Mammary epithelial cell (primary cell): ENCODE results near the gene DDX10.

ENCODE experiments used
- EZH2 ChIP-seq: IDR thresholded peaks from 2 replicates; pipeline ENCODE4 v1.6.1; 2012; ENCODE audit warnings: low read length, inconsistent platforms, borderline replicate concordance
- TF ChIP-seq, protein P1 (sequence below), 2 donors: IDR thresholded peaks in 1 of 2; conservative IDR thresholded peaks in 1 of 2; 2 replicates each; pipeline ENCODE4 v1.5.1; 2011 to 2012; ENCODE audit warnings: inconsistent platforms in 2 of 2, low read length in 2 of 2, mild to moderate bottlenecking in 2 of 2, control low read depth in 1 of 2, low read depth in 1 of 2; ENCODE audit not compliant: insufficient read depth in 1 of 2; ENCODE audit errors: extremely low read depth in 1 of 2

DNA sequence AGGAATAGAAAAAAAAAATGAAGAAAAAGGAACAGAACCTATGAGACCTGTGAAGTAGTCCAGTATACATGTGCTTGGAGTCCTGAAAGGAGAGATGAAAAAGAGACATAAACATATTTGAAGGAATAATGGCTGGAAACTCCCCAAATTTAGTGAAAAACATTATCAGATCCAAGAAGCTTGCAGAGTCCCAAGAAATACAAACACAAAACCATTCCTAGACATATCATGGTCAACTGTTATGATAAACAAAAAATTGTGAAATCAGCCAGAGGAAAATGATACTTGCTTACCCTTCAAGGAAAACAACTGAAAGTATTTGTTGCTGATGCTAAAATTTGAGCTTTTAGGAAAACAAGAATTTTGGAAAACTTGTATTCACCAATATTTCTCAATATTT is 250.1 kb downstream of the DDX10 start:
- TF ChIP-seq, protein P1, sequence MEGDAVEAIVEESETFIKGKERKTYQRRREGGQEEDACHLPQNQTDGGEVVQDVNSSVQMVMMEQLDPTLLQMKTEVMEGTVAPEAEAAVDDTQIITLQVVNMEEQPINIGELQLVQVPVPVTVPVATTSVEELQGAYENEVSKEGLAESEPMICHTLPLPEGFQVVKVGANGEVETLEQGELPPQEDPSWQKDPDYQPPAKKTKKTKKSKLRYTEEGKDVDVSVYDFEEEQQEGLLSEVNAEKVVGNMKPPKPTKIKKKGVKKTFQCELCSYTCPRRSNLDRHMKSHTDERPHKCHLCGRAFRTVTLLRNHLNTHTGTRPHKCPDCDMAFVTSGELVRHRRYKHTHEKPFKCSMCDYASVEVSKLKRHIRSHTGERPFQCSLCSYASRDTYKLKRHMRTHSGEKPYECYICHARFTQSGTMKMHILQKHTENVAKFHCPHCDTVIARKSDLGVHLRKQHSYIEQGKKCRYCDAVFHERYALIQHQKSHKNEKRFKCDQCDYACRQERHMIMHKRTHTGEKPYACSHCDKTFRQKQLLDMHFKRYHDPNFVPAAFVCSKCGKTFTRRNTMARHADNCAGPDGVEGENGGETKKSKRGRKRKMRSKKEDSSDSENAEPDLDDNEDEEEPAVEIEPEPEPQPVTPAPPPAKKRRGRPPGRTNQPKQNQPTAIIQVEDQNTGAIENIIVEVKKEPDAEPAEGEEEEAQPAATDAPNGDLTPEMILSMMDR (conservative IDR thresholded peaks at IDR 0.05 in 1 of 2, IDR thresholded peaks at IDR 0.05 in 1 of 2; ENCODE audit: extremely low read depth in 1 of 2, insufficient read depth in 1 of 2, low read depth in 1 of 2, low read length in 2 of 2): no peak
- TF ChIP-seq EZH2: no peak
